PFSK-1 (cell line): ENCODE data around the gene TLE4.

Source experiments
- FOXP2 ChIP-seq: optimal IDR thresholded peaks from 2 replicates; pipeline ENCODE3; 2011; ENCODE audit warnings: borderline replicate concordance, control low read depth, inconsistent platforms; ENCODE audit not compliant: insufficient read depth; ENCODE audit errors: extremely low read length, extremely low read depth
- POLR2AphosphoS5 ChIP-seq: IDR thresholded peaks from 2 replicates; pipeline ENCODE4 v1.6.1; 2012; ENCODE audit warnings: low read depth, mild to moderate bottlenecking, control low read depth, low read length, moderate library complexity
- REST ChIP-seq, 2 experiments: IDR thresholded peaks; 2 replicates each; pipeline versions ENCODE4 v1.6.1 to v1.8.0; 2011 to 2012; ENCODE audit warnings: low read depth in 2 of 2, low read length in 2 of 2, control low read depth in 1 of 2, inconsistent platforms in 1 of 2, mild to moderate bottlenecking in 1 of 2, moderate library complexity in 1 of 2; ENCODE audit not compliant: insufficient read depth in 1 of 2
- SIN3A ChIP-seq: IDR thresholded peaks from 2 replicates; pipeline ENCODE4 v1.6.1; 2012; ENCODE audit warnings: mild to moderate bottlenecking, low read length, moderate library complexity, borderline replicate concordance; ENCODE audit not compliant: insufficient read depth
- TAF1 ChIP-seq: IDR thresholded peaks from 2 replicates; pipeline ENCODE4 v1.6.1; 2012; ENCODE audit warnings: low read length, control low read depth, borderline replicate concordance; ENCODE audit not compliant: insufficient read depth

- TF ChIP-seq POLR2AphosphoS5 (no peak), SIN3A (no peak), REST (IDR thresholded peaks at IDR 0.05; ENCODE audit: insufficient read depth in 1 of 2, low read depth in 2 of 2, low read length in 2 of 2) (no peak), TAF1 (no peak), FOXP2 (no peak)
These were observed 147.3 kb downstream of the TLE4 start for GRCh38 chr9:79719021-79719420.
